ENCODE results near the gene TSC2.

- TF ChIP-seq POLR2A (IDR thresholded peaks at IDR 0.05) (no peak), CTCF (IDR thresholded peaks at IDR 0.05) (no peak)
Measured at GRCh38 chr16:2009164-2009711, 38.5 kb upstream of the TSC2 start.

Data from right lobe of liver (tissue), 4 donors.